ELF-1 (cell line): ENCODE measurements around the gene EVA1C.
"Not testable (repeated sequence)": the region's sequence is repeated elsewhere in the genome, so short reads cannot be mapped to it uniquely, and the experiment has no call there.

Experiments
- DNase-seq: peaks from one replicate; pipeline ENCODE4 v3.0.0-alpha.2; 2016; ENCODE audit warnings: low read depth, low spot score

The EVA1C gene

GRCh38 chr21:32390537-32391224, 21.8 kb upstream of the EVA1C start:
- DNase-seq, result not testable (repeated sequence)

DNA sequence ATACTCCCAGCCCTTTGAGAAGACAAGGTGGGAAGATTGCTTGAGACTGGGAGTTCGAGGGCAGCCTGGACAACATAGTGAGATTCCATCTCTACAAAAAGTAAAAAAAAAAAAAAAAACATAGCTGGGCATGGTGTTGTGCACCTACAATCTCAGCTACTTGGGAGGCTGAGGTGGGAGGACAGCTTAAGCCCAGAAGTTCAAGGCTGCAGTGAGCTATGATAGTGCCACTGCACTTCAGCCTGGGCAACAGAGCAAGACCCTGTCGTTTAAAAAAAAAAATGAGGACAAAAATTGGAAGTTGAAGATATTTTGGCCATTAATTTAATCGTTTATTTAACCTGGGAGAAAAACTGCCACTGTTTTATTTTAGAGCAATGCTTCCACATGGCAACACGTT, 20.8 kb upstream of the EVA1C start:
- DNase-seq, result no peak

- no peak for DNase-seq
Measured at GRCh38 chr21:32392299-32392879, 20.1 kb upstream of the EVA1C start.

GRCh38 chr21:32392880-32393676, 19.4 kb upstream of the EVA1C start, which contains the start of gene URB1:
TSS of gene URB1 (minus strand) at chr21:32393012. CDS start at chr21:32392910, 102 bp downstream.
- DNase-seq, result peak; percentile 91

DNA sequence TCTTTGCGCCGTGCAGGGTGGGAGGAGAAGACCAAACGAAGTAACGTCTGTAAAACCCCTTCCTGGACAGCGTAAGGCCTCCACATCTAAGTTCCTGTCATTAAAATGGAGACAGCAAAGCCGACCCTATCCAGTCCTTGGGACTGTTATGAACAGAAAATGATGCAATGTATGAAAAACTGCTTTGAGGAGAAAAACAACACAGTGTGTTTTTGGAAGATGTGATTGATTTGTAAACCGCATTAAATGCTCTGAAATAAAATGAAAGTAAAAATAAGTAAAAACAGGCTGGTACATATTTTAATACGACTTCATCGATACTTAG, 18.9 kb upstream of the EVA1C start:
- DNase-seq, result no peak

GRCh38 chr21:32403201-32403777, 9.2 kb upstream of the EVA1C start:
- DNase-seq, result peak; percentile 71

DNA sequence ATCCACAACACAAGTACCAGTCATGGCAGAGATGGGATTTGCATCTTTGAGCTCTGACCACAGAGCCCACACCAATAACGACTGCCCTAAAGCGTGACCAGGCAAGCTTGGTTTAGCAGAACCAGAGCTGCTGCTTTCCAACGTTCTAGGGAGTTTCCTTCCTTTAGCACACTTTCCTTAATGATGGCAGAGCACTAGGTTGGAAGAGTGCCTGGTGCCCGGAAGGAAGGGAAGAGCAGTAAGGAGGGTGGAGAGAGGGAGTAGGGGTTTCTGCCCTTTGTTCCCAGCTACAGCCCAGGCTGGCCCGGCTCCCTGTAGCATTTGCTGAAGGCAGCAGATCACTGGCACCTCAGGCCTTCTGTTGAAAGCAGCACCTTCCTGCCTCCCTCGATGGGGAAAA, 6.1 kb upstream of the EVA1C start:
- no peak for DNase-seq

DNA sequence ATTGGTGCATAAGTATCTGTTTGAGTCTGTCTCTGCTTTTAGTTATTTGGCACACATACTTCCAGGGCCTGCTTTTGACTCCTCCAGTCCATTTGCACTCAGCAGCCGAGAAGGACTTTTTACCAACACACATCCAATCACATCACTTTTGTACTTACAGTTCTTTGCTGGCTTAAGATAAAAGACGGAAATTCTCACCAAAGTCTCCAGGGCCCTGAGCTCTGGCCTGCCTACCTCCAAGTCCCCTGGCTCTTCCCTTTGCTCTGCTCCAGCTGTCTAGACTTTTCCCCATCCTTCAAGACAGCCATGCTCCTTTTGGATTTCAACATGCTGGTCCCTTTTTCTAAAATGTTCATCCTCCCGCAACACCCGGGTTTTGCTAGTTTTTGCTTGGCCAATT, 2.2 kb upstream of the EVA1C start:
- no peak for DNase-seq

- DNase-seq, result no peak
Measured at GRCh38 chr21:32410916-32411315, 1.6 kb upstream of the EVA1C start.

DNA sequence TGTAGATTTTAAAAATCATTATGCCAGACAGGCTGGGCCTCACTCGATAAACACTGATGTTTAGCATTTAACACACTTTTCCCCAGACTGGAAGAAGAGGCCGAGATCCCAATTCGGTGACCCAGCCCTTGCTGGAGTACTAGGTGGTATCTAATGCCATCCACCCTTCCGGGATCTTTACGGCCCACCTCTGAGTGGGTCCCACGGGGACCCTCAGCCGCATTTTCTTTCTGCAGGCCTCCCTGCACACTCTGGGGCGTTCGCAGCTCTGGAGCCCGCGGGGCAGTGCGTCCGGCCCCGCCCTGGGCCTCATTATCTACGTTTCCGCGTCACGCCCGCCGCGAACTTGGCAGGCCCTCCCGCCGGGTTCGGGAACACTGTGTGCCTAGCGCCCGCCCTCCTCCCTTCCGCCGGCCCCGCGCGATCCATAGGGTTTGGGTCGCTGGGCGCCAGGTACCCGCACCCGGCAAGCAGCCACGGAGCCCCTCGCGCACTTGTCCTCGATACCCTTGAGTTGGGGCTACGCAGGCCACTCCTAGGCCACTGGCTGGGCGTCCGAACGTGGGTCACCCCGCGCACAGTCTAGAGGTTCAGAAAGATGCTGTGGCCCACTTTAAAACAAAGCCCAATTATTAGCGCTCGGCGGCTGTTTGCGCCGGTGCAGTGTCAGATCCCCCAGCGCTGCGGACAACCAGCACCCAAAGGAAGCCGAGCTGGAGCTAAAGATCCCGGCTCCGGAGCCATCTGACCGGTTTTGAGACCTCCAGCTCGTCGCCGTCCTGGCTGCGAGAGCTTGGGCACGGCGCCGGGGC, 950 bp upstream of the EVA1C start:
- DNase-seq, result peak; percentile 35

GRCh38 chr21:32413015-32413504, 554 bp downstream of the EVA1C start:
- no peak for DNase-seq

DNA sequence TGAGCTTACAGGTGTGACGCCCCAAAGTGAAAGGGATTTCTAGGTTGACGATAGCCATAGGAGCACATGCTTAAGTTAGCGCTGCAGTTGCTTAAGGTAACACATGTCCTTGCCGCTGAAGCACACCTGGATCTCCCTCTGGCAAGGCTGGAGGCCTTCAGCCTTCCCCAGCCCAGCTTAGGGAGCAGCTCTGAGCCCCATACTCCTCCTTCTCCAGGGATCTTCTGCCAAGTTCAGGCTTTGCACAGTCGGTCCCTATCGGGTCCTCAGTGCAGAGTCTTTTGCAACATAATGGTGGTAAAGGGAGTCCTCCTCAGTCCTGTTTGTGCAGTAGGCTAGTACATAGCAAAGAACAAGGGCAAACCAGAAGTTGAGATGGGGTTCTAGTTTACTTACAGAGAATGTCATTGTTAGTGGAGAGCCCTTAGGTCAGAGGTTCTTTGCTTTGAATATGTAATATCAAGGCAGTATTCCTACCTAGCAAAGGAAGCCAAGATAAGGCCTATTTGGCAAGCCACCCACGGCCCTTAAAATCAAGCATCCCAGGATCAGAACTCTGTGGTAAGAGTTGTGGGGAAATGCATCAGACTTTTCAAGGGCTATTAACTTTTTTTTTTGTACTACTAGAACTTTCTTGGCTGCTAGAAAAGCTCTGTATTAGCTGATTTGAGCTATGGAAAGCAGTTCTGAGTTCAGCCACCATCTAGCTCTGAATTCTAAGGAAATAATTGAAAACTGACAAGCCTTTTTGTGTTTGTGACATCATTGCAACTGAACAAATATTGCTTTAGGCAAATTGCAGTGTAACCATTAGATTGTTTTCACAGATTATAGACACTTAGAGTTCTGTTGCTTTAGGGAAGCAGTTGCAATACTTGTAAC, 1.4 kb downstream of the EVA1C start:
- DNase-seq, result no peak

DNA sequence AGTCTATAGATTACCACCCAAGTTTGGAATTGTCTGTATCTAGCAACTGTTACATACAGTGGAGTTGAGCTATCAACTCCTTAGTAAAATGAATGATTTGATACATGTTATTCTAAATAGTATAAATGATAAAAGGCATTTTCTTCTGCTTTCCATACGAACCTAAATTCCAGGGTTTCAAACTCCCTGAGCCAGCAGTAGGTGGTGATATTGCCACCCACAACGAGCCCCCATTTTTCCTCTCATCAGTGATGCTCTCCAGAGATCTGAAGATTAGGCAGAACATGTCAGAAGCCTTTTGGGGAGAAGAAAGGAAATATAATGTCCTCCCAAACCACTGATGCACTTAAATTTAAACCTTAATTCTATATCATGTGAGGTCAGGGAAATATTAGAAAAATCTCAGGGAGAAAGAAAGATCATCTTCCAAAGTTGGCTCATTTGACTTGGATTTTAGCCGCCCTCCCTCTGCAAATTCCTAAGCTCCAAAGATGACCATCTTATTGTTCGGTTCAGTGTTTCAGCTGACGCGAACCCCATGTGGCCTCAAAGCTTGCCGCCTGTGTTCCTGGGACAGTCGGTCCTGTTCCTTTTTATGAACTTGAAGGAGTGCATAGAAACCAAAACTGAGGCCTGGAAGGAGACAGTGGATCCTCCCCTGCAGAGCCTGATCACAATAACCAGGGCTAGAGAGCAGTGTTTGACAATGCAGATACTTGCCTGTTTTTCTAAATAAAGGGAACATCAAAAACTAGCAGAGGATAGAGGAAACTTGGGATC, 2.3 kb downstream of the EVA1C start:
- DNase-seq, result no peak

DNA sequence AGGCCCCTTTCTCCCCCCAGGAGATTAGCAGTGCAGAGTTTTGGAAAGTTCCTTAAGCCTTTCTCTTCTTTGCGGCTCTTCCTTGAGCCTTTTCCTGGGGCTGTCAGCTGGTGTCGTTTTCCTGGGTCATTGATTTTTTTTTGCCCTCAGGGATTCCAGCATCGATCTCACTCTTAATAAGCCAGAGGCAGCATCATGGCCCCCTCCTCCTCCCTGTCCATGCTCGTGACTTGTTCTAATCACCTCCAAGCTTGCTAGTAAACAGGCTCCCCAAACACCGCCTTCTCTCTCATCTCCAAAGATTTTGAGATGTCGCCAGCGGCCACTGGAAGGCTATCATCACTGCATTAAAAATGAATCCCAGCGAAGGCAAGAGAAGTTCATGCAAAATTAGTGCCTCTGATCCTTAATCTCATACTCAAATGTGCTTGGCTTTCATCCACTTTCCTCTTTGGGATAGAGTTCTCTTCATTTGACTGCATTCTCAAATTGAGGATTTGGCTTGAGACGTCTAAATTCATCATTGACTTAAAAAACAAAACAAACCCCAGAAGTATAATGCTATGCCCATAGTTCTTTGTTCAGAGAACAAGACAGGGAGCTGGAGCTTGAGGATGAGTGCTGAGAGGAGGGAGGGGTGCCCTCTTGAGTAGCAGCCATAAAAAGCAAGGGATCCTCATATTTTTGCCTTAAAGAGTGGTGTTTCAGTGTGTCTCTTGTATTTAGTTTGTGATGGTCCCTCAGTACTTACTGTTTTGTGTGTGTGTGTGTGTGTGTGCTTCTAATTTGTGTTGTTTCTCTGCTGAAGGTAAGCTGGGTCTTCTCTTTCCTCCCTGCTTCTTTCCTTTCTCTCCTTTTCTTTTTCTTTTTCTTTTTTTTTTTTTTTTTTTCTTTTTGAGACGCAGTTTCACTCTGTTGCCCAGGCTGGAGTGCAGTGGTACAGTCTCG, 3.2 kb downstream of the EVA1C start:
- DNase-seq, result no peak

DNA sequence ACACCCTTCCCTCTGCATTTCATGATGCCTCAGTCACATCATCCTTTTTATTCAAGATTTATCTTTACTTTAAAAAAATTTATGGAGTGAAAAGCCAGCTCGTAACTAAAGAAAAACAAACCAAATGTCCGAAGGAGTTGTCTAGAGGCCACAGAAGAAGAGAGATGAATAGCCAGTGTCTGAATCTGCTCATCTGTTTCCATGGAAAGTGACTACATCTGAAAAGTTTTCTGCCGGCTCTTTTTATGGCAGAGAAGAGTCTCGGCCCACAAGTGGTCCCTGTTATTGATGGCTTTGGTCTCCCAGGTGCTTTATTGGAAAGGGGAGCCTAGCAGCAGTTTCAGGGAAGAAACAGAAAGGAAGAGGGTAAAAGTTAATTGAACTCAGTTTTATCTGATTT, 5.6 kb downstream of the EVA1C start:
- DNase-seq, result no peak

- no peak for DNase-seq
Measured at GRCh38 chr21:32422064-32422463, 9.6 kb downstream of the EVA1C start.

- no peak for DNase-seq
Measured at GRCh38 chr21:32423320-32424190, 11.0 kb downstream of the EVA1C start.

DNA sequence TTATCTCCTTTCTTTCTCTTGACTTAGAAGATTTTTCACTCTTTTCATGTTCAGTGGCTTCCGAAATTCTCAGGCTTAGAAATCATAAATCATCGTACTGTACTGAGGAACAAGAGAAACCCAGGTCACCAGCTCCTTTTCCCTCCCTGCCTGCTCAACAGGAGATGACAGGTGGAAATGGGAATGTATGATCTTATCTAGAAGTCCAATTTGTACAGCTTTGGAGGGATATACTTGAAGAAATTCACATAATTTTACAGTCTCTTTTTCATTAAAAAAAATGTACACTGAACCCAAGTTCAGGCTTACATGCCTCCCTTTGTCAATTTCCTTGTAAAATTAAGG, 11.7 kb downstream of the EVA1C start:
- DNase-seq, result no peak
